ENCODE results near the gene KRTAP4-8. TPM values are rescaled to one million over a fixed set of nuclear protein-coding genes. Genes with fewer than 3 reads are reported as not detected.

Gene KRTAP4-8
- total RNA-seq, result not detected

DNA sequence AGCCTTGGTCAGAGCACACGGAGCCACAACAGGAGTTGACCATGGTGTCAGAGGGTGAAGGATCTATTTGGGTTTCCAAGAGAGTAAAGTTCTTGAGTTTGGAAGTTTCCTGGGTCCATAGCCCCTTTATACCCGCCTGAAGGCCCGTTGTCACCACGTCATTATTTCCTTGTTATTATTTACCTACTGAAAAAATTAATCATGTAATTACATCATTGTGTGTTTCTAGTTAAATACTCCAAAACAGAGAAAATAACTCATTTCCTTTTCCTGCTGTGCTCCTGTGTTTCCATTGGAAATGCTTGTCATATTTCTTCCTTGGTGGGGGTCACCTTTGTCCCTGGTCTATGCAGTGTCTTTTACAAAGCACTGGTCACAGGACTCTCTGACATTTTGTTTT lies at the start of gene KRTAP4-8:
Gene KRTAP4-8 (minus strand): TSS at position 101 of the 400 bp plus-strand sequence. CDS start 58 bp downstream, at position 43.

DNA sequence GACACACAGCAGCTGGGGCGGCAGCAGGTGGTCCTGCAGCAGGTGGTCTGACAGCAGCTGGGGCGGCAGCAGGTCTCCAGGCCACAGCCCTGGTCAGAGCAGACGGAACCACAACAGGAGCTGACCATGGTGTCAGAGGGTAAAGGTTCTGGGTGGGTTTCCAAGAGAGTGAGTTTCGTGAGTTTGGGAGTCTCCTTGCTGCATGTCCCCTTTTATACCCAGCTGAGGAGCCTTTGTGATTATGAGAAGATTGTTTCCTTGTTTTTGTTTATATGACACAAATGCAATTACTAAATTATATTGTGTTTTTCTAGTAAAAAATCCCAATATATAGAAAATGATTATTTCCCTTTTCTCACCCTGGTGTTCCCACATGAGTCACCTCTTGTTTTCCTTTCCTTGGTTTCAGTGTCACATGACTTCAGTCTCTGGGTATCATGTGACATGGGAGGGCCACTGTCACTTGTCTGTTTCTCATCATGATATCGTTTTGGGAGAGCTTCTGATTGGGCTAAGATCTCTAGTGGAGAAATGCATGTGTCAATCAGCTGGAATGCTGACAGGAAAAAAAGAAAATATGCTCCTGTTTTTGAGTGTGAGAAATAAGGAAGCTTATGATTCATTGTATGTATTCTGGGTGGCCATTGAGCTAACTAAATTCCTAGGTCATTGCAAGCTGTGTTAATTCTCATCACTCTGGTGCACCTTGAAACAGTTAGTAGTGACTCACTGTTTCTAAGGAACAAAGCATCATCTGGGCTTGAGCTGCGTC lies 42.6 kb upstream of the KRTAP4-8 start, which contains the start of gene KRTAP4-6:
Gene KRTAP4-6 (minus strand): TSS at position 185 of the 772 bp plus-strand sequence. CDS start 57 bp downstream, at position 128.

DNA sequence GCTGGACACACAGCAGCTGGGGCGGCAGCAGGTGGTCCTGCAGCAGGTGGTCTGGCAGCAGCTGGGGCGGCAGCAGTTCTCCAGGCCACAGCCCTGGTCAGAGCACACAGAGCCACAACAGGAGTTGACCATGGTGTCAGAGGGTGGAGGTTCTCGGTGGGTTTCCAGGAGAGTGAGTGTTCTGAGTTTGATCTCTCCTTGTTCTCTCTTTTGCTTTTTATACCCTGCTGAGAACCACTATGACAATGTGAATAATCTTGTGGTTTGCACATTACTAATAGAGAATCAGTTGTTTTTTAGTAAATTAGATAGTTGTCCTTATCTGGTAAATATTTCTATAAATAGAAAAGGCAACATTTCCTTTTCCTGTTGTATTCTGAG lies 26.0 kb upstream of the KRTAP4-8 start, which contains the start of gene KRTAP4-12:
Gene KRTAP4-12 (minus strand): TSS at position 192 of the 381 bp plus-strand sequence. CDS start 60 bp downstream, at position 132.

DNA sequence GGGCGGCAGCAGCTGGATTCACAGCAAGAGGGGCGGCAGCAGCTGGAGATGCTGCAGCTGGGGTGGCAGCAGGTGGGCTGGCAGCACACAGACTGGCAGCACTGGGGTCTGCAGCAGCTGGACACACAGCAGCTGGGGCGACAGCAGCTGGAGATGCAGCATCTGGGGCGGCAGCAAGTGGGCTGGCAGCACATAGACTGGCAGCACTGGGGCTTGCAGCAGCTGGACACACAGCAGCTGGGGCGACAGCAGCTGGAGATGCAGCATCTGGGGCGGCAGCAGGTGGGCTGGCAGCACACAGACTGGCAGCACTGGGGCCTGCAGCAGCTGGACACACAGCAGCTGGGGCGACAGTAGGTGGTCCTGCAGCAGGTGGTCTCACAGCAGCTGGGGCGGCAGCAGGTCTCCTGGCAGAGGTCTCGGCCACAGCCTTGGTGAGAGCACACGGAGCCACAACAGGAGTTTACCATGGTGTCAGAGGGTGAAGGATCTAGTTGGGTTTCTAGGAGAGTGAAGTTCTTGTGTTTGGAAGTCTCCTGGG lies 20.0 kb upstream of the KRTAP4-8 start, which contains the start of gene KRTAP4-11:
Gene KRTAP4-11 (minus strand): TSS at position 528 of the 541 bp plus-strand sequence. CDS start 58 bp downstream, at position 470.

DNA sequence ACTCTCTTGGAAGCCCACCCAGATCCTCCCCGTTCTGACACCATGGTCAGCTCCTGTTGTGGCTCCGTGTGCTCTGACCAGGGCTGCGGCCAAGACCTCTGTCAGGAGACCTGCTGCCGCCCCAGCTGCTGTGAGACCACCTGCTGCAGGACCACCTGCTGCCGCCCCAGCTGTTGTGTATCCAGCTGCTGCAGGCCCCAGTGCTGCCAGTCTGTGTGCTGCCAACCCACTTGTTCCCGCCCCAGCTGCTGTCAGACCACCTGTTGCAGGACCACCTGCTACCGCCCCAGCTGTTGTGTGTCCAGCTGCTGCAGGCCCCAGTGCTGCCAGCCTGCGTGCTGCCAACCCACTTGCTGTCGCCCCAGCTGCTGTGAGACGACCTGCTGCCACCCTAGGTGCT lies 7.4 kb upstream of the KRTAP4-8 start, which contains the start of gene KRTAP4-9:
Gene KRTAP4-9 (plus strand): TSS at position 43 of the 400 bp plus-strand sequence. CDS start 0 bp downstream, at position 43.

DNA sequence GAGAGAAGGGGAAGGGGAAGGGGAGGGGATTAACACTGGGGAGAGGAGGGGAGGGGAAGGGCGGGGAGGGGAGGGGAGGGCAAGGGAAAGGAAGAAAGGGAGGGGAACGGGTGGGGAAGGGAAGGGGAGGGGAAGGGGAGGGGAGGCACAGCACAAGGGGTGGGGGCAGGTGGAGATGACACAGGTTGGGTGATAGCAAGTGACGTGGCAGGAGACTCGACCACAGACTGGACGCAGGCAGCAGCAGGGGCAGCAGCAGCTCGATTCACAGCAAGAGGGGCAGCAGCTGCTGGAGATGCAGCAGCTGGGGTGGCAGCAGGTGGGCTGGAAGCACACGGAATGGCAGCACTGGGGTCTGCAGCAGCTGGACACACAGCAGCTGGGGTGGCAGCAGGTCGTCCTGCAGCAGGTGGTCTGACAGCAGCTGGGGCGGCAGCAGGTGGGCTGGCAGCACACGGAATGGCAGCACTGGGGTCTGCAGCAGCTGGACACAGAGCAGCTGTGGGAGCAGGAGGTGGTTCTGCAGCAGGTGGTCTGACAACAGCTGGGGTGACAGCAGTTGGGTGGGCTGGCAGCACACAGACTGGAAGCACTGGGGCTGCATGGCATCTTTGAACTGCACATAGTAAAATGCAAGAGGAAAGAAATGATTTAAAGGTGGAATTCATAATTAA lies 3.8 kb upstream of the KRTAP4-8 start, which contains the start of gene KRTAP4-16:
Gene KRTAP4-16 (minus strand): TSS at position 624 of the 674 bp plus-strand sequence. CDS start 0 bp downstream, at position 624.

GRCh38 chr17:41084100-41084856 lies 13.7 kb downstream of the KRTAP4-8 start, which contains the start of gene KRTAP4-7:
Gene KRTAP4-7, plus strand, starts transcription at chr17:41084150. Its CDS starts 57 bp downstream, at chr17:41084207.

DNA sequence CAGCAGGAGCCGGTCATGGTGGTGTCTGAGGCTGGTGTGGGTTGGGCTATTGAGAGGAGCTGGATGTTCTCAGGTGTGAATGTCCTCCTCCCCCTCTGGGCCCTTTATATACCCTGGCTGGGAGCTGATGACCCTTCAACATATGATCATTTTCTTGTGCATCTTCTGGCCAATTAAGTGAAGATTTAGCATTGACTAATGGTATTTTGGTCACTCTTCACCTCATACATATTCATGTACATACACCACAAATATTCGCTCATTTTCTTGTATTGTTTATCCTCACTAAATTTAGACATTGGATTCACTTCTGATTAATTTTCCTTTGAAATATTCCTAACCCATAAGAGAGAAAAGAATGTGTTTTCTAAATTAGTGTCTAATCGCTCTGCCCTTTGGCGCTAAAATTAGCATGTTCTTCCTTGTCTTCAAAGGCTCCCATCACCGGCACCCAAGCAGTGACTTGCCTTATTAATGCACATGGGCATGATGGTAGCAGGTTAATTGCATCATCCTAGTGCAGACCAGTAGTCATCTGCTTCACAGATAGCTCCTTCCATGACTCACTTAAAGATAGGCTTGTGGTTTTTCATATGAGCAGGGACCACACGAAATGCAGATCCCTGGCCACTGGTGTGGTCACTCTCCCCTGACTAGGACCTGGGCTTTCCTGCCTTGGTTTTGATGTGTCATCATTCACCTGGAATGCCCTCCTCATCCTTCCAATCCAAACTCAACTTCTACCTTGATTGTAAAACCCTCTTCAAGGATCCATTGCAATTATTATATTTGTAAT lies 31.9 kb downstream of the KRTAP4-8 start, which contains the start of gene KRTAP2-4:
Gene KRTAP2-4 (minus strand): TSS at position 51 of the 796 bp plus-strand sequence. CDS start 34 bp downstream, at position 17.

DNA sequence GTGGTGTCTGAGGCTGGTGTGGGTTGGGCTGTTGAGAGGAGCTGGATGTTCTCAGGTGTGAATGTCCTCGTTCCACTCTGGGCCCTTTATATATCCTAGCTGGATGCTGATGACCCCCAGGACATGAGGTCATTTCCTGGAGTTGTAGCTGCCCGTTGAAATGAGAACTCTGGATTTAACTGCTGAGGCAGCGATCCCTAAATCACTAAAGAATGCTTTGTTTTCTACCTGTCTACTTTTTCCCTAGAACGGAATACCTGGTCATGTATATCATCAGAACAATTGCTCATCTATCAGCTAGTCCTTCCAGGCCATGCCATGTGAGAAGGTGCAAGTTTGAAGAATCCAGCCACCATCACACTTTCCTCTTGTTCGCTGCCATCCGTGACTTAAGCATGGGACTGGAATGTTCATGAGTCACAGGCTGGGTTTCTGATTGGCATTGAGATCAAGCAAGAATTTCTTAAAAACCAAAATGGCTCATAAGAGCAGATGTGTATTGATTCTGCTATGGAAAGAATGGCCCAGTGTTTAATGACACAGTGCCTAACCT lies 37.8 kb downstream of the KRTAP4-8 start, which contains the start of gene KRTAP2-3:
Gene KRTAP2-3 (minus strand): TSS at position 63 of the 553 bp plus-strand sequence. CDS start 64 bp downstream, outside the sequence.

DNA sequence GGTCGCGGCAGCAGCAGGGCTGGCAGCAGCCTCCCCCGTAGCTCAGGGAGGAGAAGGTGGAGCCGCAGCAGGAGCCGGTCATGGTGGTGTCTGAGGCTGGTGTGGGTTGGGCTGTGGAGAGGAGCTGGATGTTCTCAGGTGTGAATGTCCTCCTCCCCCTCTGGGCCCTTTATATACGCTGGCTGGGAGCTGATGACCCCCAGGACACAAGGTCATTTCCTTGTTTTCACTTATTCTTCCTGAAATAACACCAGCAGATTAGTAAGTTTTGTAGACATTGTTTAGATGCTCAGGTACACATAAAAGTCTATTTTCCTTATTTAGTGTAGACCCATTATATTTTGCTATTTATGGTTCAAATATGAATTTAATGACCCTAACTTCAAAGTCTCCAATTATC lies 42.8 kb downstream of the KRTAP4-8 start, which contains the start of gene KRTAP2-2:
Gene KRTAP2-2 (minus strand): TSS at position 101 of the 400 bp plus-strand sequence. CDS start 19 bp downstream, at position 82.

Other genes starting within 250 kb of the KRTAP4-8 start
- gene KRT12, start 230.9 kb downstream of the KRTAP4-8 start, total RNA-seq, result not detected
- gene KRT20, start 212.9 kb downstream of the KRTAP4-8 start, total RNA-seq, result 0.23 TPM
- 1.3 TPM for gene KRT23, start 160.5 kb downstream of the KRTAP4-8 start, total RNA-seq
- 0.18 TPM for gene KRT39, start 131.2 kb downstream of the KRTAP4-8 start, total RNA-seq
- 0.23 TPM for gene KRT40, start 113.8 kb downstream of the KRTAP4-8 start, total RNA-seq
- not detected for gene KRTAP3-3, start 104.0 kb downstream of the KRTAP4-8 start, total RNA-seq
- gene KRTAP3-2, start 98.2 kb downstream of the KRTAP4-8 start, total RNA-seq, result not detected
- not detected for gene KRTAP3-1, start 89.0 kb downstream of the KRTAP4-8 start, total RNA-seq
- not detected for gene KRTAP1-5, start 70.9 kb downstream of the KRTAP4-8 start, total RNA-seq
- not detected for gene KRTAP1-4, start 67.9 kb downstream of the KRTAP4-8 start, total RNA-seq
- gene KRTAP1-3, start 63.3 kb downstream of the KRTAP4-8 start, total RNA-seq, result not detected
- gene KRTAP1-1, start 56.7 kb downstream of the KRTAP4-8 start, total RNA-seq, result not detected
- not detected for gene KRTAP2-1, start 50.8 kb downstream of the KRTAP4-8 start, total RNA-seq
- gene KRTAP2-2, start 42.9 kb downstream of the KRTAP4-8 start, total RNA-seq, result not detected
- not detected for gene KRTAP2-3, start 38.0 kb downstream of the KRTAP4-8 start, total RNA-seq
- gene KRTAP2-4, start 32.3 kb downstream of the KRTAP4-8 start, total RNA-seq, result not detected
- not detected for gene KRTAP4-7, start 14.0 kb downstream of the KRTAP4-8 start, total RNA-seq
- not detected for gene KRTAP4-16, start 4.1 kb upstream of the KRTAP4-8 start, total RNA-seq
- gene KRTAP4-9, start 7.2 kb upstream of the KRTAP4-8 start, total RNA-seq, result not detected
- gene KRTAP4-11, start 20.2 kb upstream of the KRTAP4-8 start, total RNA-seq, result not detected
- gene KRTAP4-12, start 26.0 kb upstream of the KRTAP4-8 start, total RNA-seq, result not detected
- gene KRTAP4-6, start 42.4 kb upstream of the KRTAP4-8 start, total RNA-seq, result not detected
- not detected for gene KRTAP4-5, start 51.7 kb upstream of the KRTAP4-8 start, total RNA-seq
- gene KRTAP4-4, start 62.6 kb upstream of the KRTAP4-8 start, total RNA-seq, result not detected
- not detected for gene KRTAP4-3, start 70.1 kb upstream of the KRTAP4-8 start, total RNA-seq
- not detected for gene KRTAP4-2, start 80.1 kb upstream of the KRTAP4-8 start, total RNA-seq
- not detected for gene KRTAP4-1, start 86.8 kb upstream of the KRTAP4-8 start, total RNA-seq
- not detected for gene KRTAP9-1, start 91.7 kb upstream of the KRTAP4-8 start, total RNA-seq
- not detected for gene KRTAP9-2, start 128.5 kb upstream of the KRTAP4-8 start, total RNA-seq
- gene KRTAP9-3, start 134.3 kb upstream of the KRTAP4-8 start, total RNA-seq, result not detected
- not detected for gene KRTAP9-8, start 139.9 kb upstream of the KRTAP4-8 start, total RNA-seq
- gene KRTAP9-4, start 151.5 kb upstream of the KRTAP4-8 start, total RNA-seq, result not detected
- gene KRTAP9-9, start 157.2 kb upstream of the KRTAP4-8 start, total RNA-seq, result not detected
- gene KRTAP9-6, start 167.2 kb upstream of the KRTAP4-8 start, total RNA-seq, result not detected
- not detected for gene KRTAP9-7, start 177.6 kb upstream of the KRTAP4-8 start, total RNA-seq
- not detected for gene KRTAP29-1, start 204.7 kb upstream of the KRTAP4-8 start, total RNA-seq
- gene KRTAP16-1, start 211.2 kb upstream of the KRTAP4-8 start, total RNA-seq, result not detected
- gene KRTAP17-1, start 217.6 kb upstream of the KRTAP4-8 start, total RNA-seq, result not detected

Measured in metanephros (tissue), 1 donor.